OCI-LY7 (cell line): ENCODE results near the gene ZSCAN31. TPM values are rescaled to one million over a fixed set of nuclear protein-coding genes. Genes with fewer than 3 reads are reported as not detected.
A peak's percentile ranks its signal among the peaks of the same experiment; 100 is the strongest.

Source experiments
- BruUV-seq: library from RNA; stranded (reverse); fragments of 400-500 nt; replicated peaks from 2 replicates; lab custom pipeline; 2021; lab: Mats Ljungman, UMichigan
- CTCF ChIA-PET: fragments of 300-600 bp; sonication (Branson Sonifier 250); formaldehyde crosslinking; loops from one replicate; lab custom pipeline; 2022; ENCODE audit warnings: antibody characterized with exemption; ENCODE audit not compliant: unreplicated experiment; lab: Charles Lee
- POLR2A ChIA-PET: fragments of 300-600 bp; sonication (Branson Sonifier 250); formaldehyde crosslinking; loops from one replicate; lab custom pipeline; 2022; ENCODE audit warnings: antibody characterized with exemption; lab: Charles Lee
- DNase-seq: peaks from one replicate; pipeline ENCODE4 v3.0.0-alpha.2; 2015; ENCODE audit warnings: low spot score
- H2AFZ ChIP-seq: fragments of 200-600 bp; sonication (generic), shearing (Covaris generic); 2 replicates; pipeline ENCODE4 v1.6.1; 2014; ENCODE audit warnings: mild to moderate bottlenecking, antibody characterized with exemption, low read length, moderate library complexity
- H3K27ac ChIP-seq: fragments of 200-600 bp; sonication (generic); 2 replicates; pipeline ENCODE4 v1.5.1; 2014; ENCODE audit warnings: mixed run types, low read depth, mild to moderate bottlenecking, moderate library complexity, low read length, inconsistent platforms; ENCODE audit not compliant: poor library complexity, severe bottlenecking
- H3K36me3 ChIP-seq: fragments of 200-600 bp; sonication (generic); 2 replicates; pipeline ENCODE4 v1.6.1; 2014; ENCODE audit warnings: mild to moderate bottlenecking, antibody characterized with exemption, low read length, moderate library complexity, mixed read lengths; ENCODE audit not compliant: insufficient read depth
- H3K4me1 ChIP-seq: fragments of 200-600 bp; sonication (generic); 2 replicates; pipeline ENCODE4 v1.5.1; 2014; ENCODE audit warnings: mild to moderate bottlenecking, low read length; ENCODE audit not compliant: insufficient read depth, poor library complexity, severe bottlenecking
- H3K4me2 ChIP-seq: fragments of 200-600 bp; sonication (generic); 2 replicates; pipeline ENCODE4 v1.6.1; 2014; ENCODE audit warnings: mild to moderate bottlenecking, low read length
- H3K4me3 ChIP-seq: fragments of 200-600 bp; sonication (generic); 2 replicates; pipeline ENCODE4 v1.5.1; 2014; ENCODE audit warnings: mild to moderate bottlenecking, low read depth, low read length; ENCODE audit not compliant: poor library complexity, severe bottlenecking
- H3K79me2 ChIP-seq: fragments of 200-600 bp; sonication (generic); 2 replicates; pipeline ENCODE4 v1.6.1; 2016; ENCODE audit warnings: low read depth, mild to moderate bottlenecking, low read length, moderate library complexity, mixed read lengths; ENCODE audit not compliant: insufficient read depth
- H3K9me2 ChIP-seq: fragments of 200-600 bp; sonication (generic); 2 replicates; pipeline ENCODE4 v1.6.1; 2016; ENCODE audit warnings: mild to moderate bottlenecking, low read length, mixed read lengths; ENCODE audit not compliant: insufficient read depth
- H3K9me3 ChIP-seq: fragments of 200-600 bp; sonication (generic); 2 replicates; pipeline ENCODE4 v1.6.1; 2014; ENCODE audit warnings: mild to moderate bottlenecking, mixed run types, low read length, mixed read lengths
- H4K20me1 ChIP-seq: fragments of 200-600 bp; sonication (generic); 2 replicates; pipeline ENCODE4 v1.6.1; 2014; ENCODE audit warnings: mild to moderate bottlenecking, antibody characterized with exemption, low read length, moderate library complexity, mixed read lengths; ENCODE audit not compliant: insufficient read depth
- CTCF ChIP-seq: fragments of 200-600 bp; sonication (generic); conservative IDR thresholded peaks from 2 replicates; pipeline ENCODE4 v1.5.1; 2014; ENCODE audit warnings: mild to moderate bottlenecking, antibody characterized with exemption, low read length, moderate library complexity, mixed read lengths
- EZH2phosphoT487 ChIP-seq: fragments of 200-600 bp; sonication (generic); IDR thresholded peaks from 2 replicates; pipeline ENCODE4 v1.6.1; 2018; ENCODE audit warnings: low read depth, borderline replicate concordance, mild to moderate bottlenecking, mixed run types, antibody characterized with exemption, low read length, moderate library complexity, mixed read lengths
- intact Hi-C: fragments of 100-400 bp; cut with micrococcal nuclease; formaldehyde crosslinking; loops from one replicate; pipeline ENCODE4 v1.10.0; 2022; ENCODE audit not compliant: unreplicated experiment
- total RNA-seq, 2 experiments: library from RNA; depleted of rRNA in 1 of 2; stranded (reverse); fragments of >200 nt in 1 of 2; shearing (Covaris generic) in 1 of 2; gene quantifications; 2 replicates each; pipeline ENCODE4 v1.2.3, GENCODE V29; 2014 to 2022

Gene ZSCAN31
- total RNA-seq, 2 experiments from 2014 or later = not detected

- CTCF ChIA-PET = no interaction called here
- Histone ChIP-seq H3K27ac (no peak overlapping the region), H3K4me1 (no peaks in the 10 kb centered on the region), H3K79me2 (no peaks in the 10 kb centered on the region), H4K20me1 (no peaks in the 10 kb centered on the region), H2AFZ (no peak overlapping the region), H3K4me3 (no peak overlapping the region), H3K4me2 (no peak overlapping the region), H3K9me3 (no peaks in the 10 kb centered on the region), H3K9me2 (no peaks in the 10 kb centered on the region), H3K36me3 (peaks cover 7% of the 10 kb centered on the region; the same call in 1 of the 2 replicates)
- POLR2A ChIA-PET = interaction anchor here (1.4 kb wide), 1 partner anchor 10 kb away, joined by 3 read pairs; the partner anchor contains the start of gene PGBD1
- DNase-seq = no peak
- BruUV-seq = no TSS peak
- intact Hi-C loops = no loop called here
- no peak for TF ChIP-seq CTCF
- TF ChIP-seq EZH2phosphoT487 = no peak
These were observed 44.4 kb downstream of the ZSCAN31 start for GRCh38 chr6:28291573-28291972.

GRCh38 chr6:28282926-28283325 is 53.0 kb downstream of the ZSCAN31 start:
- no peak overlapping the region for H2AFZ ChIP-seq
- intact Hi-C loops = no loop called here
- ChIA-PET CTCF (no interaction called here), POLR2A (interaction anchor here (0.5 kb wide), 1 partner anchor 294 kb away, joined by 4 read pairs; no protein-coding TSS in a partner anchor)
- TF ChIP-seq EZH2phosphoT487 (no peak), CTCF (no peak)
- H3K4me3 ChIP-seq = no peak overlapping the region
- BruUV-seq = no TSS peak
- H3K9me3 ChIP-seq = no peaks in the 10 kb centered on the region
- H3K36me3 ChIP-seq = peaks cover 4% of the 10 kb centered on the region; the same call in 1 of the 2 replicates
- DNase-seq = no peak
- peaks cover 7% of the 10 kb centered on the region for H3K4me1 ChIP-seq
- peak overlapping the region; percentile 68 for H3K4me2 ChIP-seq
- H3K27ac ChIP-seq = no peak overlapping the region
- no peaks in the 10 kb centered on the region for H3K9me2 ChIP-seq
- no peaks in the 10 kb centered on the region for H4K20me1 ChIP-seq
- no peaks in the 10 kb centered on the region for H3K79me2 ChIP-seq
